Stomach (tissue), 4 donors: Measurements from ENCODE around the gene ERICH3.

Experiments used
- EP300 ChIP-seq: sonication (generic); formaldehyde crosslinking; IDR thresholded peaks from one replicate; pipeline ENCODE4 v1.6.1; 2017; ENCODE audit warnings: antibody characterized with exemption
- POLR2A ChIP-seq, 4 donors: fragments of 450-650 bp; IDR thresholded peaks; one replicate each; pipeline ENCODE4 v1.6.1; 2016; ENCODE audit warnings: antibody characterized with exemption in 4 of 4, control low read depth in 2 of 4, mild to moderate bottlenecking in 1 of 4, moderate library complexity in 1 of 4

DNA sequence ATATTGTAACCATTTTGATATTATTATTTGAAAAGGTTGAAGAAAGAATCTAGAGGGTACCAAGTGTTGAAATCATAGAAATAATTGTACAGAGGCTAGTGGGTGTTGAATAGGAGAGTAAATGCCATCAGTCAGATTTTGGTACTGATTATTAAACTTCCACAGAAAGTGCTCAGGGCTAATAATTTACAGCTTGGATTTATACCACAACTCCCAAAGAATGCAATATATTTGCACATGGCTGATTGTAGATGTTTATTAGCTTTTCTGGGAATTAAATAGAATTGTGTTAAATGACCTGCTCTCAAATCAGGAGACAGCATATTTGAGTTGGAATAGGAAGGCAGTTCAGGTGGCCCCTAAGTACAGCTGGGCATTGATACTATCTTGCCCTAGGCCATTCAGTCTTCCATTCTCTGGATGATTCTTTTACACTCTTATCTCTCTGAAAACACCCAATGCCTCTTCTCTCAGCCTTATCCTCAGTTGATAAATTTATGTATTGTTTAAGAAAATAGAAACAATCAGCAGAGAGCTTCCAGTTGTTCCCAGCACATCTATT, 63.7 kb downstream of the ERICH3 start:
- no peak for TF ChIP-seq EP300
- TF ChIP-seq POLR2A (IDR thresholded peaks at IDR 0.05): no peak
